Bronchial epithelial cell (primary cell): Measurements from ENCODE around the gene ACAD11. TPM values are rescaled to one million over a fixed set of nuclear protein-coding genes. Genes with fewer than 3 reads are reported as not detected.
A peak's percentile ranks its signal among the peaks of the same experiment; 100 is the strongest.

ENCODE experiments used
- DNase-seq: peaks from one replicate; pipeline ENCODE4 v3.0.0-alpha.2; 2010; ENCODE audit warnings: low read depth
- FAIRE-seq: peaks from 2 replicates; lab custom pipeline; 2011; peaks lifted over from hg19 to GRCh38; lab: Jason Lieb, UNC
- H3K27me3 ChIP-seq: 2 replicates; pipeline ENCODE4 v1.5.1; 2011; ENCODE audit warnings: low read length; ENCODE audit not compliant: control insufficient read depth, insufficient read depth
- H3K36me3 ChIP-seq: 2 replicates; pipeline ENCODE4 v1.5.1; 2011; ENCODE audit warnings: low read length; ENCODE audit not compliant: control insufficient read depth, insufficient read depth
- H3K4me3 ChIP-seq: 2 replicates; pipeline ENCODE4 v1.5.1; 2011; ENCODE audit warnings: mild to moderate bottlenecking, low read depth, low read length, control low read depth
- CTCF ChIP-seq: IDR thresholded peaks from 2 replicates; pipeline ENCODE4 v1.5.1; 2011; ENCODE audit warnings: mild to moderate bottlenecking, moderate library complexity, low read length, control low read depth, inconsistent platforms; ENCODE audit not compliant: insufficient read depth, severe bottlenecking
- total RNA-seq: library from RNA; depleted of rRNA; stranded (reverse); fragments of >200 nt; gene quantifications from 2 replicates; pipeline ENCODE4 v1.2.1, GENCODE V29; 2014

Gene ACAD11
- total RNA-seq, 1 donor from 2014 or later, result 27.4 TPM

DNA sequence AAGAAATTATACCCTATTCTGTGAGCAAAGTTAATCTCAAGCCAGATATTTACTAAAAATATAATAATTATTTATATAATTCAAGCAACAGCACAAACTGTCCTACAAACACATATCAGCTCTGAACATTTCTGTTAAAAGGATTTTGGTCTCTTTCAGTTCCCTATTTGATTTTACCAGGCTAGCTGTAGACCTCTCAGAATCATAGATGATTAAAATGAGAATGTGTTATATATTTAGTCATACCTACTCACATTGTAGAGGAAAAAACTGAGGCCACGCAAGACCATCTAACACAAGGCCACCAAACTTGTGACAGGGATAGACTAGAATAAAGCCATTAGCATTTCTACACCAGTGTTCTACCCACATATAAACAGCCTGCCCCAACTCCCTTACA lies 34.0 kb downstream of the ACAD11 start:
- TF ChIP-seq CTCF, result no peak
- H3K27me3 ChIP-seq, result no peaks in the 10 kb centered on the region
- peaks cover 1% of the 10 kb centered on the region for H3K36me3 ChIP-seq
- DNase-seq (no peak), FAIRE-seq (no peak)
- no peak overlapping the region for H3K4me3 ChIP-seq

GRCh38 chr3:132624790-132625189 lies 34.8 kb downstream of the ACAD11 start:
- FAIRE-seq, result no peak
- TF ChIP-seq CTCF, result no peak
- Histone ChIP-seq H3K4me3 (no peak overlapping the region), H3K27me3 (no peaks in the 10 kb centered on the region), H3K36me3 (peaks cover 1% of the 10 kb centered on the region)
- no peak for DNase-seq

DNA sequence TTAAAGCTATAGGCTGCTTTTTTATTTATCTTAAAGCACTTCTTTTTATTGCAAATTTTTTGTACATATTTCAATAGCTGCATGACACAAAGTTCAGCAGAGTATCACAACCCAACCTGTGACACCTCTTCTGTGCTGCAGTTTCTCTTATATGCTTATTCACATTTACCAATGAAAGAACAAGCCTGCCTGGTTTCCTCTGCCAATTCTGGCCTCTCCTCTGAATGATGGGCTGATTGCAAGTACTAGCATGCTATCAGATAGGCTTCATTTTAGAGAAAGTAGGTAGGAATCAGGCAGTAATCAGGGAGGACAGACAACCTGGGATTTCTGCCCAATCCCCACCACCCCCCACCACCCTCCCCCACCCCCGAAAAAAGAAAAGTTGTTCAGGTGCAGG lies 36.0 kb downstream of the ACAD11 start:
- H3K4me3 ChIP-seq, result no peak overlapping the region
- no peak for TF ChIP-seq CTCF
- FAIRE-seq, result no peak
- peak; percentile 67 for DNase-seq
- peaks cover 1% of the 10 kb centered on the region for H3K36me3 ChIP-seq
- no peaks in the 10 kb centered on the region for H3K27me3 ChIP-seq

- H3K27me3 ChIP-seq, result no peaks in the 10 kb centered on the region
- TF ChIP-seq CTCF, result no peak
- no peak for FAIRE-seq
- H3K36me3 ChIP-seq, result peaks cover 1% of the 10 kb centered on the region
- no peak for DNase-seq
- H3K4me3 ChIP-seq, result no peak overlapping the region
These were observed 36.8 kb downstream of the ACAD11 start for GRCh38 chr3:132622761-132623160.

GRCh38 chr3:132622148-132622547 lies 37.5 kb downstream of the ACAD11 start:
- DNase-seq (no peak), FAIRE-seq (no peak)
- no peak overlapping the region for H3K4me3 ChIP-seq
- no peaks in the 10 kb centered on the region for H3K27me3 ChIP-seq
- TF ChIP-seq CTCF, result no peak
- no peaks in the 10 kb centered on the region for H3K36me3 ChIP-seq

DNA sequence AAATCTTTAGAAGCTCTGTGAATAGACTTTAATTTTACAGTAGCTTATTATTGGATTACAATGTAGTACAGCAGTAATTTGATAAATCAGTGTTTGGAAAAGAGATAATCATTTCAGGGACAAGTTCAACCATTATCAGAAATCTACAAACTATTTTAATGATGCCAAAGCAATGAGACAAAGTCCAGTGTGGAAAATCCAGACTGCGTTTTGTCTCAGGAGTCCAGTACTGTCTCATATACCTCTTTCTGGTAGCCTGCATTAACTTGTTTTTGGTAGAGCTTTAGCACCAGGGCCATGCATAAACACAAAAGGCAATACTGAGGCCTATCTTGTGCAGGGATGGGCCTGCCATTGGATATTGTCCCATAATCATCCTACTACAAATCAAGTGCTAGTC lies 42.8 kb downstream of the ACAD11 start:
- TF ChIP-seq CTCF, result no peak
- H3K4me3 ChIP-seq, result no peak overlapping the region
- H3K36me3 ChIP-seq, result no peaks in the 10 kb centered on the region
- FAIRE-seq (no peak), DNase-seq (no peak)
- no peaks in the 10 kb centered on the region for H3K27me3 ChIP-seq
